ENCODE results near the gene CISTR.

CISTR gene

DNA sequence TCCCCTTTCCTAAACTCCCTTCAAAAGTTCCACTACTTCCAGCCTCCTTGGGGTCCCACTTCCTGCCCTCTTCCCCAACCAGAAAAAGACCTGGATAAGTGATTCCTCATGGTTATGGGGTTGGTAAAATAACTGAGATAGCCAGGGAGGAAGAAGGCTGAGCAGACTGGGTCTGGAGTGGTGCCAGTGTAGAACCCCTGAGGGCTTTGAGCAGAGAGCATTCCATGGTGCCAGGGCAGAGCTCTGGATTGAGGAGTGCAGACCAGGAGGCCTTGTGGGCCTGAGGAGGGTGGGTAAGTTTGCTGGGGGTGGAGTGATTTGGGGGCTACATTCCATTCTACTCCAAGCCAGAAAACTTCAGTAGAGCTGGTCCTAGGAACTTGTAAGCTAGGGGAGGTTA lies 9.5 kb upstream of the CISTR start:
- DNase-seq, result no peak

DNA sequence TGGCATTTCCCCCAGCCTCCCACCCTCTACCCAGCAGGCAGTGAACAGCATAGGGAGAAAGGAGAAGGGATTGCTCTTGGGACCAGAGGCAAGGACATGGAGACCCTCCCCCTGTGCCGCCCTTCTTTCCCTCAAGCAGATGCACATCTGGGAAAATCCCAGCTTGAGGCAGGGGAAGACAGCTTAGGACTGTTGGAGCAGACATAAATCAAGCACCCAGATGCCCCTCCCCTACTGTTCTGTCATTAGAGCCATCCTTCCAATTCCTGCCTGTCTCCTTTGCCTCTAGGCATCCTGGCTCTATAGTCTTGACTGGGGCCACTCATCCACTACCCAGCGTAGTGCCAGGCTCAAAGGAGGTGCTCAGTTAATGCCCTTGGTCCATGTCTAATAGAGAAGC lies 7.5 kb upstream of the CISTR start:
- DNase-seq, result no peak

DNA sequence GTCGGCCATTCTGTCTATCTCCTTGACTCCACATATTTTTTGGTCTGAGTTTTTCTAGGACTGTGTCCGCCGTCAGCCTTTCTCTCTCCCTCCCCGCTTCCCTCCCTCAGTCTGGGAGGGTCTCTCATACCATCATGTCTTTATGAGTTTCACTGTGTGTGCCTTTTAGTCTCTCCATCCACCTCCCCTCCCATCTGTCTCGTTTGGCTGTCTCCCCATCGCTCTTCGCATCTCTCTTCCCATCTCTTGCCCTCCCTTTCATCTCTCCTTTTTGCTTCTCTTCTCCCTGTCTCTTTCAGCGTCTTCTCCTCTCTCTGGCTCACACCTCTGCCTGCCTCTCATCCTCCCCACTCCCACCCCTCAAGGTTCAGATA lies 6.9 kb upstream of the CISTR start:
- no peak for DNase-seq

DNA sequence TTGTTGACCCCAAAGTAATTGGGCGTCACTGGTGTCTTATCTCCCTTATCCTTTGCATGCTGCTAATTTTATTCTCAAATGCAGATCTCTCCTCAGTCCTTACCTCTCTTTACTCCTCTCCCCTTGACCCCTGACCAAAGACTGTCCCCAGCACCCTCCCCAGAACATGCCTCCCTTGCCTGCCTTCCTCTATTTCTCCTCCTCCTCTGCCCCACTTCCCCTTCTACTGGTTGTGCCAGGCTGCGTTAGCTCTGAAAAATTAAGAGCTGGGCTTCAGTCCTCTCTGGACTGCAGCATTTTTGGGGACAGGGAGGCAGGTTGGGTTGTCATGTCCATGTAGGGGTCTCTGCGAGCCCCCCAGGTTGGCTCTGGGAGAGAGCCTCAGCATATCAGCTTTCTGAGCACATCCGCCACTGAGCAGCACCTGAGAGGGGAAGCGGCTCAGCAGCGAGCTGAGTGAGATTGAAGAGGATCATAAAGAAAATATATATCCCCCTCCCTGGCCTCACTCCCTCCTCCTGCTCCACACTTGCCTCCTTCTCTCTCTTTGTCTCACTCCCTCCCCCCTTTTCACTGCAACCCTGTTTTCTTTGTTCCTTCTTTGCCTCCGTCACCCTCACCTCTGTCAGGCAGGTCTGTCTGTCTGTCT lies 6.4 kb upstream of the CISTR start:
- DNase-seq, result no peak

DNA sequence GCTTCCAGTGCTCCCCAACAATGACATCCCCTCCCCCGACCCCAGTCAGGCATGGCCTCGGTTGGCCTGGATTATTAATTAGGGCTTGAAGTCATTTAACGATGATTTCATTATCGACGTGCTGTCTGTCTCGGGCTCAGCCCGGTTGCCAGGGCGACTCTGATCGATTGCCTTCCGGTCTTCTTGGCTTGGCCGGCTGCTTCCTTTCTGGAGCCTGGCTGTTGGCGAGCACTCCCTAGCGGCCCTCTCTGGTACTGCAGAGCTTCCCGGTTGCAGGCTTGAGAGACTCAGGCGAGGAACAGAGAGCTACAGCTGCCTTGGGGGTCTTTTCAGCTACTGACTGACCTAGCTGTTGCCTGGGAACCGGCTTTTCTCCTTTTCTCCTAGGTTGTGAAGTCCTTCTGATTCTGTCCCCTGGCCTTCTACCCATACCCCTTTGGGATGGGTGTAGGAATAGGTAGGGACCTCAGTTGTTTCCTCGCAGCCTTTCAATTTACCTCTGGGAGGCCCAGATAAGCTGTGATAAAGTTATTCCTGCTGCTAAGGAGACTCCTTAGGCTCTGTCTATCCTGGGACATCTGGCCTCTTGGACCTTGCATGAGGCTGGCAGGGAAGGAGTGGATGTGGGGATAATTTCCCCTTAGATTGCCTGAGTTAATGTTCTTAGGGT lies 5.5 kb upstream of the CISTR start:
- DNase-seq, result peak; percentile 89

DNA sequence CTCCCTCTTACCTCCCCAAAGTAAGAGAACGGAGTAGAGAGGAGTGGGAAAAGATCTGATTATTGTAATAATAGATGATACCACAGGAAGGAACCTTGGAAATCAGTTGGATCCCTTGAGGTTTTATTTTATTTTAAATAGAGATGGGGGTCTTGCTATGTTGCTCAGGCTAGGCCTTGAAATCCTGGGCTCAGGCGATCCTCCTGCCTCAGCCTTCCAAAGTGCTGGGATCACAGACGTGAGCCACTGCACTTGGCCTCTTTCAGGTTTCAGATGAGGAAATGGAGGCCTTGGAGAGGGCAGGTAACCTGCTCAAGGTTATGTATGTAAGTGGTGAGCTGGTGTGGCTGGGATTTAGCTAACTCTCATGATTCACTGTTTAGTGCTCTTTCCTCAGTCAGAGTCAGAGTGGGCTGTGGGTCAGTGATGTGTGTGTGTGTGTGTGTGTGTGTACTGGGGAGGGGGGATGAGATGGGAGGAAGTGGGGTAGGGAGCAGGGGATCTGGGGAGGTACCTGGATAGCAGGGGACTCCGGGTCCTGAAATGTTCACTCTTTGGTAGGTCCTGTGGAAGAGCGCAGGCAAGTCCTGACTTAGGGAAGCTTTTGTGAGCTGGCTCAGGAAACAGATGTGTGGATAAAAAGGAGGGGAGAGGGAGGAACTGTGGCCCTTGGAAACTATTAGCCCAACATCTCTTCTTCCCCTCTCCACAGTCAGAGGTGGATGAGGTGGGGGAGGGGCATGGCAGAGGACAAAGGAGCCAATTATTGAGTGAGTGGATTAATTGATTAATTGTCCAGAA lies 4.7 kb upstream of the CISTR start:
- no peak for DNase-seq

DNA sequence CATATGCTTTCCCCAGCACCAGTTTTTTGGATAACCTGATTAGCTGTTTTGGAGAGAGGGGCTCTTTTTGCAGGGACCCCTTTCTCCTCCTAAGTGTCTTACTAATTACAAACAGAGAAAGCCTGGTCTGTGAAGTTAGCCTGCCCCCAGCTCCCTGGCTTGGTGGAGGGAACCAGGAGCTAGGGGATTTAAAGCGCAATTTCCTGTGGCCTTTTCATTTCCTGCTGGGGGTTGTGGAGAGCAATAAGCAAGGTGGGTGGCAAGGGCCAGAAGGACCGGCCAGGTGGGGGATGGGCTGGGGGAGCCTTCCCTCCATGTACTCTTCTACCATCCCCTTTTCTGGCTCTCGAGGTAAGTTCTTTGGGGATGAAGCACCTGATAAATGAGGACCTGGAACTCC lies 4.1 kb upstream of the CISTR start:
- no peak for DNase-seq

DNA sequence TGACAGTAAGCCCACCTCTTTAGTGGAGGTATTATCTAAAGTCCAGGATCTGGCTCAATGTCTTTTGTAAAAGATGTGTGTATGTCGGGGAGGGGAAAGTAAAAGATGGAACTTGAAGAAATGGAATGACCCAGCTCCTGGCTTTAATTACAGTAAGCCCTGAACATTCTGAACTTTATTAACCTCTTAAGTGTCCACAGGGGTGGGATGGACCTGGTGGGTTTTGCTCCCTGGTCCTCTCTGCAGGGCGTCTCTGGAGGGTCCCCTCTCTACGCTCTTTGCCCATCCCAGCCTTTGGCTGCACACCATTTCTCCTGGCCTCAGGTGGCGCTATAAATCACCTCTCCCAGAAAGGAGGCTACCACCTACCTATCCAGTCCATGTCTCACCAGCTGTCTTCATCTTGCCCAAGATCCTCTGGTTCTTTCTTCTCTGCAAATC lies 3.7 kb upstream of the CISTR start:
- DNase-seq, result no peak

DNA sequence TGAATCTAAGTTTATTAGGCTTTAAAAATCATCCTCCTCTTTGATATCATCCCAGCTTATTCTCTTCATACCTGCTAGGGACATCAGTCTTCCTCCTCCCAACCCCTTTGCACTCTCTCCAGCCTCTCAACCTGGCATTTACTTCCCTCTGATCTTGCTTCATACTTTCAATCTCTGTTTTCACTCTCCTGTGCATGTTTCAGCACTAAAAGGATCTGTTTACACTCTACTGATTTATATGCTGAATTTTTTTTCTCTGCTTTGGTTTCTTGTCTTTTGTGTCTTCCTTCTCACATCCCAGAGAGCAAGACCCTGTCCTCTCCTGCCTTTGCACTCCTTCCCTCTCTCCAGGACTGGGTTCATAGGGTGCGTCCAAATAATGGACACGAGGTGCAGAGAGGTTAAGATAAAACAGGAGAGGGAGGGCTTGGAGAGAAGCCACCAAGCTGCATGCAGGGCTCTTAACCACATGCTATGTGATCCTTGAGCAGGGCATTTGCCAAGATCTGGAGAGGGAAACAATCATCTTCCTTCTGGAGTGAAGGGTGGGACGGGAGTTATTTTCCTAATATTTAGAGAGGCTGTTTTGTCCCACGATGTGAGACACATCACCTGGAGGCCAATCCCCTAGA lies 3.0 kb upstream of the CISTR start:
- DNase-seq, result no peak

DNA sequence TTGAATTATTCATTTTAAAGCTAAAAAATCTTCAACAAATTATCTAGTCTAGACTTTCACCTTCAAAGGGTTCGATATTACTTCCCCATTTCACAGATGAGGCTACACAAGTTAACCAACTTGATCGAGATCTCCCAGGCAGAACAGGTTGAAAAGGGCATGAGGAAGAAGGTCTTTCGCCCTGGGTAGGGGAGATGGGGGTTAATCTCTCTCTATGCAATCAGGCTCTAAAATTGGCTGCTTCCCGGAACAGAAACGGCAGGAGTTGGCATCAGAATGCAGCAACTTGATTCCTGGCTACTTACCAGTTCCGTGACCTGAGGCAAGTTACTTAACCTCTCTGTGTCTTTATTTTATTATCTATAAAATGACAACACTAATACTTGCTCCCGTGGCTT lies 2.4 kb upstream of the CISTR start:
- DNase-seq, result no peak

DNA sequence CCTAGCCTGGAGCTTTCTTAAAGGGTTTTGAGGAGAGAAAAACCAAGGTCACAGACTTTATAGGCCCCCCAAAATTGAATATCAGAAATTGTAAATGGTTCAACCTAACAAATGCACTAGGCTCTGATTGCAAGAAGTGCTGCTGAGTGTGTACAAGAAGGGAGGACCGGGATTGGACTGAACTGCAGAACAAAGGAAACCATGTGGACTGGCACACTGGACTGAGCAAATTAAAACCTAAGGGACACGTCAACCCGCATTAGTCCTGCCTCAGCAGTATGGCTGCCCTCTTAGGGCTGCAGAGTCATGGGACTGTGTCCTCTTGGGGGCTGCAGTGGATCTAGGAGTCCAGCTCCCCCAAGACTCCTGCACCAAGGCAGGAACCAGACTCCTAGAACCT lies 842 bp upstream of the CISTR start:
- DNase-seq, result no peak

DNA sequence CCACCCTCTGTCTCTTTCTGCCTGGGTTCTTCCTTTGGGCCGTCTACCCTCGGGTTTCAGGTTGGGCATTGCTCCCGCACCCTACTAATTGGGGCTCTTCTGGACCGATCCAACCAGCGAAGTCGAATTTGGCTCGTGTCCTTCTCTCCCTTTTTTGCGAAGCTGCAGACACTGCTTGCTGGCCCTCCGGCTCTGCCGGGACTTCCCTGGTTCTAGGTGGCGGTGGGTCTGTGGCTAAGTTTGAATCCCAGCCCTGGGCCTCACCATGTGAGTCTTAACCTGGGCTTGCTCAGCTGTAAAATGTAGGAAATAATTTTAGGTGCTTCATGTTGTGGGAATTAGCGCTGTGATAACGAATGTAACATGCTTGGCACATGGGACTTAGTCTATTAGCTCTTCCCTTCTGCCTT lies 418 bp upstream of the CISTR start:
- DNase-seq, result no peak

DNA sequence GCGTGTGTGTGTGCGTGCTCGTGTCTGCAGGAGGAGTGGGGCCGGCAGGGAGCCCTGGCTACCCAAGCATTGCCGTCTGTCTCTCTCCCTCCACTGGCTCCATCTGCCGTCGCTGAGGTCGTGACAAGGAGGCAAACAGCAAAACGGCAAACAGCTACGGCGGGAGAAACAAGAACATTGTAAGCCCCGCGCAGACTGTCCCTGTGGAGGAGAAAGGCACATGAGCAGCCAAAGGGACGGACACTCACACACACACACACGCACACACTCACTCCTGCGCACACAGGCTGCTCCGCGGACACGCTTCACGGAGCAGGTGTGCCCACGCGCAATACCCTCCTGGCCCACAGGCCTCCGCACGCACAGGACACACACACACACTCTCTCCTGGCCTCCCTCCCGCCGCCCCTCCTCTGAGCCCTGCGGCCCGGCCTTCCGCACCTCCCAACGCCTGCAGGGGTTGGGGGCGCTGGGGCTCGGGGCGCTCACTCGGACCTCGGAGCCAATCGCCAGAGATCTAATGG lies 905 bp downstream of the CISTR start:
- no peak for DNase-seq

DNA sequence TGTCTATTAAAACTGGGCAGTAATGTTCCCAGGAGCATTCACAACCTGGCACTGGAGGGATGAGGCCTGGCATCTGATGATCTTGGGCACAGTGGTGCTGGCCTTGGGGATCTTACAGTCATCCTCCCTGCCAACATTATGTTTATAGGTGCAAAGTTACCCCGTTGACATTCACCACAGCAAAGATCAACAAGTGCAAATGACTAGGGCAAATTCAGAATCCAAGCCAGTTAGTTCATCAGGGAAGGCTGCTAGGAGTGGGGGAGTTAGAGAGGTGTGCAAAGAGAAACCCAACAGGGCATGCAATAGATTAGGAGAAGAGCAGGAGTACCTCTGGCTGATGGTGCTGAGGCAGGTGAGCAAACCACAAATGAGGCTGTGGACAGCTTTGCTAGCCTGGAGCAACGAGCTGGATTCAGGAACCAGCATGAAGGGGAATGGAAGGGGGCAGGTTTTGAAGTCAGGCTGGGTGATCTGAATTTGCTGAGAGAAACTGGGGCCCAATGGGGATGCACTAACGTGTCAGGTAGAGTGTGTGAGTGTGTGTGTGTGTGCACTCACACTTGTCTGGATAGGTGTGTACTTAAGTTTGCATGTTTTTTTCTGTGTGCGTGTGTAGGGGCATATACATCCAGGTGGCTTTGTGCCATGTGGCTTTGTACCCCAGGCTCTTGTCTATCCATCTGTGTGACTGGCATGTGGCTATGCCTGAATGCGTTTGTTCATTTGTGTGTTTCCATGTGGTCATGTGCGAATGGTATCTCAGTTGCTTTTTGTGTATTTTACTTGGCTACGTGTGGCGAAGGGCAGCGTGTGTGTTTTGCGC lies 1.6 kb downstream of the CISTR start:
- DNase-seq, result no peak

DNA sequence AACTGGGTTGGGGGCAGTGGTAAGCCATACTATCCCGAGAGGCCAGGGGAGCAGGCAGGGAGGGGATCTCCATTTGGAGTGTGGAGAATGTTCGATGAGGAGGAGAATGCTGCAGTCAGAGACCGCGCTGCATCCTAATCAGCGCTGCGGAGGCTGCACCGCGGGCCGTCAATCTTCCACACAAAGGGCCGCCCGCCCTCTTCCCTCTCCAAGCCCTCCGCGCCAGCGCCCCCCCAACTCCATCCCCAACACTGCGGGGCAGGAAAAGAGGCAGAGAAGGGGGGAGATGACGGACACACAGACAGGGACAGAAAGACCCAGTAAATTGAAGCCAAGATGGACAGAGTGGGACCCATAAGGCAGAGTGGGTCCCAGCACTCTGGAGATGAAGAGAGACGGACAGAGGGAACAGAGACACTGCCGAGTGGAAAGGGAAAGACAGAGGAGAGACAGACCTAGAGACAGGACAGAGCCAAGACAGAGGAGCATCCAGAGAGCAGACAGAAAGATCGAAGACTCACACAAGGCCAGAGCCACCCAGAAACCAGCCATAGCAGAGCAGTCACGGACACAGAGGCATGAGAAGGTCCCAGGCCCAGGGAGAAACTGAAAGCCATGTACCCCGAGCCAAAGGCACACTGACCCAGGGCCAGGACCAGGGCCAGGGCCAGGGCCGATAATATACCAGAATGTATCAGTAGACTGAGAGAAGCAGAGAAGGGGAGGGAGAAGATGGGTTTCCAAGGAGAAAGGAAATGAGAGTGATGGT lies 3.5 kb downstream of the CISTR start:
- DNase-seq, result no peak

DNA sequence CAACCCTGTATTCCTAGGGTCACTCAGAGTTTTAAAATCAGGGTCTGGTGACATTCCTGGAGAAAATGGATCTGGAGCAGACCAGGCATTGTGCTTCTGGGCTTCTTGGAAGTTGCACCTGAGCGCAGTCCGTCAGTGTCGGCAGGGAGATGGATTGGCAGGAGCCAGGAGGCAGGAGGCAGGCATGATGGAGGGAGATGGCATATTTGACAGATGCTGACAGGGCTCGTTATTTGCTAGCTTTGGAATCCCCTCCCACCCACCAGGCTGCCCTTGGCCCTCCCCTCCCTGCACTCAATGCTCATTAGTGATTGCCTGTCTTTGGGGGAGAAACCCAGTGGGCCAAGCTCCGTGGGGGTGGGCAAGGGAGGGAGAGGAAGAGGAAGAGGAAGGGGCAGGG lies 4.7 kb downstream of the CISTR start:
- no peak for DNase-seq

DNA sequence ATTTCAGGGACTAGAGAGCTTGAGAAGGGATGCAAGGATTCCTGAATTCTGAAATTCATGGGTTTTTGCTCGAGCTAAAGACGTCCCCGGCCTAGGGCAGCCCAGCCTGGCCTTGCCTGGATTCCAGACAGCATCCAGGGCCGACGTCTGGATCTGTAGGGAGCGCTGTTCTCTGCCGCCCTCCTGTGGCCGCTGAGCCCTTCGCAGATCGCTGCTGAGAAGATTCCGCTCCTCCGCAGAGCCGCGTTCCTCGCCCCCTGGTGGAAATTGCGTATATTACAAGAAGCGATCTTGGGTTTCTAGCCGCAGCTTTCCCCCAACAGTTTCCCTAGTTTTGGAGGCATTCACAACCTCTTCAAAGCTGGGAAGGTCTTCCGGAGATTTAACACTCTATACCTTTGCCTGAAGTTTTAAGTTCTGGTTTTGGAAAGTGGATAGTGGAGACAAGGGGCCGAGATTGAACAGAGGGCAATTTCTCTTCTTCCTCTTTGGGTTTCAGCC lies 5.1 kb downstream of the CISTR start:
- peak; percentile 84 for DNase-seq

DNA sequence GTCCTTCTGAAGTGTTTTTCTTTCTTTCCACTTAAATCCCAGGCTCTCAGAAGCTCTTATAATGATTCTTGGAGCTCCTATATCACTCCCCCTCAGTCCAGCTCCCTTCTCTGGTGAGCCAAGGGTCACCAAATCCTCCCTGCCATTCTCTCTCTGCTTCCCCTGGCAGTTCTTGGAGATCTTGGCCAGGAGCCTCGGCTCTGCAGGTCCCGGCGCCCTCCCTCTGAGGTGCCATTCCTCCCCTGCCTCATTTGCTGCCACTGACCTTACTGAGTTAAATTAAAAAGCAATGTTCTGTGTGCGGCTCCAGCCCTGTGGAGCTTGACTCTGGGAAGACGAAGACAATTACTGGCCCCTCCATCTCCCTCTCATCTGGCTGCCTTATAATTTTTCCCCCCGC lies 7.0 kb downstream of the CISTR start:
- DNase-seq, result no peak

DNA sequence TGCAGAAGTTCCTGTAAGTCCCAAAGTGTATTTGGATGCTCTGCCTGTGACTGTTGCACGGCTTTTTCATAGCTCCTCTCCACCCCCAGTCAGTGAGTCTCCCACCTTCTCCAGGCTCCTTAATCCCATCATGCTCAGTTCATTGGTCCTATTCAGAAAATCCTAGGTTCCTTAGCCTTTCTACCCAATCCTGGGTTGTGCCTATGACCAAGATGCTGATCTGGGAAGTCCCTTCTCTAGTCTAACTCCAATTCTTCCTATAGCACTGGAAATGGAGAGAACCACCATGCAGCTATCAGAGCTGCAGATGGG lies 7.7 kb downstream of the CISTR start:
- no peak for DNase-seq

DNA sequence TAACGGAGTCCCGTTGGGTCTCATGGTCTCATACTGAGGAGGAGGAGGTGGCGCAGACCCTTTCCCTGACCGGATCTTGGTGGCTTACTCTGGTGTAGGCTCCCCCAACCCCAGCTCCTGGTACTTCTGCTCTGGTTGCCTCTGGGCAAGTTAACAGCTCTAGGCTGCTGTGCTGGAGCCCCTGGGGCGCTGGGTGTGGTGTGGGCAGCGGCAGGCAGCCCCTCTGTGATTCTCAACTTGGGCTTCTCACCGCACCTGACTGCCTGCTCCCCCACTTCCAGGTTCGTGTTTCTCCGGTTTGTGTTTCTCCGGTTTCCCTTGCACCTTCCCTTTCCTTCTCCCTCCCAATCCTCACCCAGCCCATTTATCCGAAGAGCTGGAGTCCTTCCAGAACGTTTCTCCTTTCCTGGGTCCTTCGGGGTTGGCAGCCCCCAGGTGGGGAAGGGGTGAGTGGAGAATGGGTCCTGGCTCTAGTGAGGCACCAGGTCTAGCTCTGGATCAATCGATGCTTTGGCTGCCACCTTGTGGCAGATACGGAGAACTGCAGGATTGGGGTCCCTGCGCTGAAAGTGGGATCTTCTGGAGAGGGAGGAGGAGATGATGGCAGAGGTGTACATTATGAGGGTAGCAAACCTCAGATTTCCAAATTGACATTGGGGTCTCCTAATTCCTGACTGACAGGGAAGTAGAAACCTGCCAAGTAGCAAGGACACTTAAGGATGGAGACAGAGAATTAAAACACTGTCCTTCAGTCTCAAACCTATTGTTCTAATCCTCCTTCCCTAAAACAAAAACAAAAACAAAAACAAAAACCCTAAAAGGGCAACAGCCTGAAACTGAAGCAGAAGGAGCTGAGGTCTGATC lies 8.3 kb downstream of the CISTR start:
- DNase-seq, result peak; percentile 61

DNA sequence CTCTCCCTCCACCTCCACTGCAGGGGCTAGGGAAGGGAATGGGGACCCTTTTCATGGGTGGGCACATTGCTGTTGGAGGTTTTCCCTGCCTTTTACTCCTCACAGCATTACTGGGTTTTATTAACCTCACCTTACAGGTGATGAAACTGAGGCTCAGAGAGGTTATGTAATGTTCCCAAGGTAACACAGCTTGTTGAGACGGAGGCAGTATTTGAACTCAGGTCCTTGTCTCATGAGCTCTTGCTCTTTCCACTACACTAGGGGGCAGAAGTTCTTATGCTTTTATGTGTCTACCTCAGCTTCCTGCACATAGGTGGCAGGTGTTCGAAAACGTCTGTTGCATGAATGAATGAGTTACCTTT lies 11.7 kb downstream of the CISTR start:
- DNase-seq, result no peak

Data from stimulated activated CD4-positive, alpha-beta T cell treated with anti-CD3 and anti-CD28 coated beads, Interleukin-1b, Interleukin-23, amount 100 ng/mL, for 48 hours (primary cell).